HG02678 (cell line): Measurements from ENCODE around the gene CDC42SE1.

Experiments
- ATAC-seq: cut with Tn5 transposase; IDR thresholded peaks from one replicate; pipeline ENCODE4 v1.9.1; 2021; ENCODE audit warnings: mild to moderate bottlenecking, moderate library complexity; ENCODE audit not compliant: unreplicated experiment

The CDC42SE1 gene

DNA sequence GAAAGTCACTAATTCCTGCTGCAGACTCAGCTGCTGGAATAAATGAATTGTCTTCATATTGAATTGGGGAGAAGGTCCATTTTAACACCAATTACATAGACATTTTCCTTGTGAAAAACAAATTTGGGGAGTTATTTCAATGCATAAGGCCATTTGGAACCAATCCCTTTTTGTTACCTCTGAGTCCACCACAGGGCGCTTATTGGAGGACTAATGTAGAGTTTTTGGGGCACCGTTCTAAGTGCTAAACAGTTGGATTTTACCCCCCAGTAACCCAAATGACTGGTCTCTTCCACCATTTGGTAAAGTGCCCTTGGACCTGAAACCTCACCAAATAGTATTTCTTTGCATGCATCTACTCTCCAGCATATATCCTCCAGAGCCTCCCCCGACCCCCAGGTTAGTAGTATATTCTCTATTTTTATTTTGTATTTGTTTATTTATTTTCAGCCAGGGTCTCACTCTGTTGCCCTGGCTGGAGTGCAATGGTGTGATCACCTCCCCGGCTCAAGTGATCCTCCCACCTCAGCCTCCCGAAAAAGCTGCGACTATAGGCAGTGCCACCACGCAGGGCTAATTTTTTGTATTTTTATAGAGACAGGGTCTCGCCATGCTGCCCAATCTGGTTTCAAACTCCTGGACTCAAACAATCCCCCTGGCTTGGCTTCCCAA lies 49.6 kb downstream of the CDC42SE1 start:
- no peak for ATAC-seq

DNA sequence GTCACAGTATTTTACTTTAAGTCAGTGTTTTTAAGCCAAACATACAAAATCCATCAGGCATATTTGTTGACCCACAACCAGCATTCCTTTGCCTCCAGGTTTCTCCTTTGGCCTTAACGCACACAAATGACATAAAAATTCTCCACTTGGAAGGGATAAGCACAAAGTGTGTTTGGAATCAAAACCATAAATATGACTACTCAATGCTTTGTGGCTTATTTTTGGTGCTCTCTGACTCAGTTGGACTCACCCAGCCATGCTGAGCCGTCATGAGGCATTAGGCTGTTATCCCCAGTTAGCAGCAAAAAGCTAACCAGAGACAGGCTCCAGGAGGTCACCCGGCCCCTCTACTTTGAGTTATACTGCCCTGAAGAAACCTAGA lies 50.2 kb downstream of the CDC42SE1 start:
- no peak for ATAC-seq

- ATAC-seq: peak; percentile 79
Measured at GRCh38 chr1:151008244-151009205, 50.9 kb downstream of the CDC42SE1 start, which contains the start of gene PRUNE1. Gene PRUNE1, plus strand, starts transcription at chr1:151008449. Its CDS starts 184 bp downstream, at chr1:151008633.

DNA sequence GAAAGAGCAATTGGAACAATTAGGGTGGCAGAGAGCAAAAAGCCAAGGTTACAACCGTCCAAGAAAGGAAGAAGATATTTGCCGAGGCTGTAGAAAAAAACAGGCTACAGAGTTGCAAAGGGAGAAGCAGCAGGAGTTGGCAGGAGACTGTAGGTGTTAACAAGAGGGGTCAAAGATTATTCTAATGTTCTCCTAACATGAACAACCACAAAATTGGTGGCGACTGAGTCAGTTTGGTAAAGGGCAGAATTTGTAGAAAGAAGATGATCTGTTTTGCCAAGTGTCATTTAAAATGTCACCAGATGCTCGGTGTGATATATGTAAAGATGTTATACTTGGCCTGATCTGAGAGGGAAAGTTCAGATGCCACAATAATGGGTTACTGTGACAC lies 51.6 kb downstream of the CDC42SE1 start:
- no peak for ATAC-seq

DNA sequence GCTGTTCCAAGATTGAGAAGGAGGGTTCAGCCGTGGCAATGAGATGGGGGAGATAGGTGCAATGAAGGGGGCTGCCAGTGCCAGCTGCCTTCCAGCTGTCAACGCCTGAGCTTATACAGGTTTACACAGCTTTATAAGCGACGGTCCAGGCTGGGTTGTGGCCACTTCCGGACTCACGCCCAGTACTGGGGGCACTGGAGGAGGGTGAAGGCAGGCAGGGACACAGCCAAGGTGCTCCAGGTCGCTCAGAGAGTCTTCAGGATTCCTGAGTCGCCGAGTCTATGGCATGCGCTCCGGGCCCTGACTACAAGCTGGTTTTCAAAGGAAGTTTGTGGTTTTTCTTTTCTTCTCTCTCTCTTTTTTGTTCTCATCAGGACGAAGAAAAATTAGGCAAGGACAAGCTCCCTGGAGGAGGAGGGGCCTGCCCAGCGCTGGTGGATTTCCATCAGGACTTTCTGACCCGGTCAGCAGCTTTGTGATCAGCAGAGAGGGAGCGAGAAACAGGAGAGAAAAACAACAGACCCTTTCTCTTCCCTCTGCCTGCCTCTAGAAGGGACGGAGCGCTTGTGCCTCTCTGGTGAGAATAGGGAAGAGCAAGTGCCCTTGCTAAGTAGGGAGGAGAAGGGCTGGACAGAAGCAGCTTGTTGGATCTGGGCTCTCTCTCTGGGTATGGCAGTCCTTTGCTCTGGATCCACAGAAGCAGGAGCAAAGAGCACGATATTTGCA lies 52.9 kb downstream of the CDC42SE1 start, which contains the start of gene MINDY1:
Gene MINDY1, minus strand, starts transcription at position 576 of the 726 bp plus-strand sequence. CDS start 4,285 bp downstream, outside the sequence.
- ATAC-seq: no peak

DNA sequence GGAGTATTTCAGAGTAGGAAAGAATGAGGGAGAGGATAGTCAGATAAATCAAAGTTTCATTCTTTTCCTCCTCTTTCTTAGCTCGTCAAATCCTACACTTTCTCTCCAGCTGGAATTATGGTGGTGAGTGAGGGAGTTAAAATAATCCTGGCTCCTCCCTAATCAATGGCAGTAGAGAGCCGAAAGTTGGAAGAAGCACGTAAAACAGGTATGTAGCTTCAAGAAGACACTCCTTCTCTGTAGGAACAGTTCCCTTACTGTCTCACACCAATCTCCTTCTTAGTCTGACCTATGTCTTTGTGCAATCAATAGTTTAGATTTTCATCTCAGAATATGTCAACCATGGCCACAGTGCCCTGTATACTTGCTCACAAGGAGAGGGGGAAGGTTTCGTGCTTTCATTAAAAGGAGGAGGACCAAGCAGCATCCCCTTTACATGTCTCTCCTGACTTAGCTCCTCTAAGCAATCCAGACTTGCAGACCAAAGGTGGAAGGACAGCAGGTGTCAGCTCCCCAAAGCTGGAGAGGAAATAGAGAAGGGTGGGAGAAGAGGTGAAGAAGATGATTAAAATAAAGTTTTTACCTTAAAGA lies 53.6 kb downstream of the CDC42SE1 start:
- ATAC-seq: no peak

GRCh38 chr1:151003180-151003579 lies 56.2 kb downstream of the CDC42SE1 start:
- ATAC-seq: no peak

- ATAC-seq: no peak
Measured at GRCh38 chr1:151002611-151003010, 56.8 kb downstream of the CDC42SE1 start.

DNA sequence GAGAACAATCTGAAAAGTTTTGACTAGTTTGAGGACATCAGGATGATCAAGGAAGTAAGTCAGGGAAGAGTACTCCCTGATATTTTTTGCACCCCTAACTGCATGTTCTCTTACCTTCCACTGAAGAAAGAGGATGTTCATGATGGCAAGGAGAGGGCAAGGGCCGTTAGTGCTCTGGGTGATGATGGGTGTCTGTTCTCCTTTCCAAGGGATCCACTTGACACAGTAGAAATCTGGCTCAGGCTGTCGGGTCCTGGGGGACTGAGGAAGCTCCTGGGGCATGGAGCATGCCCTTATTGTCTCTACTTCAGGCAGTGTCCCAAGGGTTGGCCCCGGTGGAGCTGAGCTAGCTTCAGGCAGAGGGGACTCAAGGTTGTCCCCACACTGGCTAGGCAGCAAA lies 57.4 kb downstream of the CDC42SE1 start:
- ATAC-seq: no peak

DNA sequence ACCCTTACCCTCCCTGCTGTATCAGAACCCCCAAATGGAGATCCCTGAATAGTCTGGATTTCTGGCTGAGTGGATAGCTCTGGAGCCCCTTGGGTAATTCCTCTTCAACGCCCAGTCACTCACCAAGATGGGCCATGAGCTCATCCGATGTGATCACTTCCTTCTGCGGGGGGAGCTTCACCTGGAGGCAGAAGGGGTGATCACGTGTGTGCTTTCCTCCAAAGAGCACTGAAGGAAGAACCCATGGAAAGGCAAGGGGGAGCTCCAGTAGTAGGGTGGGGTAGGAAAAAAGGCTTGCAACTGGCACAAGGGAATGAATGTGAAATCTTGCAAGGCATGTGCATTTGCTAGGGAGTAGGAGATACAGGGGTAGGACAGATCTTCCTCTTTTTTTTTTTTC lies 57.8 kb downstream of the CDC42SE1 start:
- no peak for ATAC-seq
